GM12801 (cell line): ENCODE results near the gene ABLIM1.

ENCODE experiments used
- CTCF ChIP-seq: IDR thresholded peaks from one replicate; pipeline ENCODE4 v1.5.1; 2011; ENCODE audit warnings: control low read depth; ENCODE audit not compliant: insufficient read length; ENCODE audit errors: extremely low read depth

Gene ABLIM1

DNA sequence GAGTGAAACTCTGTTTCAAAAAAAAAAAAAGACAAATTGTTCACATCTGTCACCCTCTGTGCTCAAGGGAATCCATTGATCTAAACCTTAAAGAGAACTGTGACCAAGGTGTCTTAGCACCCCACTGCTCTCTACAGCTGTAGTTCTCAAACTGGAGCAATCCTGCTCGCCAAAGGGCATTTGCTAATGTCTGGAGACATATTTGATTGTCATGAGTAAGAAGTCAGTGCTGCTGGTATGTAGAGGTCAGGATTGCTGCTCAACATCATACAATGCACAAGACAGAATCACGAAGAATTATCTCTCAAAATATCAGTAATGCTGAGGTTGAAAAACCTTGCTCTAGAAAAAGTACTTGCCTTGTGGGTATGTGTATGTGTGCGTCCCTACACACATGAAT, 30.0 kb downstream of the ABLIM1 start:
- TF ChIP-seq CTCF = no peak

GRCh38 chr10:114626841-114627240, 31.2 kb downstream of the ABLIM1 start:
- TF ChIP-seq CTCF = no peak

- TF ChIP-seq CTCF = no peak
These were observed 32.9 kb downstream of the ABLIM1 start for GRCh38 chr10:114624951-114625780.

GRCh38 chr10:114624422-114624821, 33.7 kb downstream of the ABLIM1 start:
- no peak for TF ChIP-seq CTCF

DNA sequence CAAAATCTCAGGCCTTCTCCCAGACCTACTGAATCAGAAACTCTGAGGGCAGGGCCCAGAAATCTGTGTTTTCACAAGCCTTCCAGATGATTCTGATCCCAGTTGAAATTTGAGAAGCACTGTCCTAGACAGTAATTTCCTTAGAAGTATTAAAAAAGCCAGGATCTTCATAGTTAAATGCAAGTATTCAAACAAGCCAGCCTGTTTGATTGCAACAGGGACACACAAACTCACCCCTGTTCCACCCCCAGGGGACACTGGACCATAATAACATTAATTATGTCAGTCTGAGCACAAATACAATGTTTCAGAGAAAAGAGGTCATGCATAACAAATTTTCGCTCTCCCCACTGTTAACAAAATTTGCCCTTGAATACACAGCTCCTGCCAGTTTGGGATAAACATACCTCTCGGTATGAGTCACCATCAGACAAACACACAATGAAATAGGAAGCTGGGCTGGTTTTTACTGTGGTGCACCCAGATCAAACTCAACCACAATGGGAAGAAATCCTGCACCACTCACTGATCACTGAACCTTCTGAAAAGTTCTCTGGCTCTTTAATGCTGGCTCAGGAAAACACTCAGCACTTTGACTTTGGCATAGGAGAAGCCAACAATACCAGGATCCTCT, 34.3 kb downstream of the ABLIM1 start:
- TF ChIP-seq CTCF = no peak

DNA sequence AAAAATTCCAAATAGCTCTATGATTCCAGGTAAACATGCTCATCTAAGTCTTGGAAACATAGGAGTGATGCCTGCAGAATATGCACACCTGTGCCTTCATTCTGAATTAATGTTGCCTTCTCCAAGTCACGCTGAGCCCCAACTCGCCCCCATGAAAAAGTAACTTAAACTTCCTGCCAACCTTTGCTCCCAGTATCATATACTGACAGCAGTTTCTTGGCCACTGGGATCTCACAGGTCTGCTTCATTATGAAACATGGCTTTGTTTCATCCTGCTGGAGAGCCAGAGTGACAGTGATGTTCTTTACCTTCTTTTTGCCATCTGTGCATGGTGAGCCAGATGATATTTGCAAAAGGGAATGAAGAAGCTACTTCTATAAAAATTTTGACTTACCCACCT, 34.9 kb downstream of the ABLIM1 start:
- TF ChIP-seq CTCF = no peak

DNA sequence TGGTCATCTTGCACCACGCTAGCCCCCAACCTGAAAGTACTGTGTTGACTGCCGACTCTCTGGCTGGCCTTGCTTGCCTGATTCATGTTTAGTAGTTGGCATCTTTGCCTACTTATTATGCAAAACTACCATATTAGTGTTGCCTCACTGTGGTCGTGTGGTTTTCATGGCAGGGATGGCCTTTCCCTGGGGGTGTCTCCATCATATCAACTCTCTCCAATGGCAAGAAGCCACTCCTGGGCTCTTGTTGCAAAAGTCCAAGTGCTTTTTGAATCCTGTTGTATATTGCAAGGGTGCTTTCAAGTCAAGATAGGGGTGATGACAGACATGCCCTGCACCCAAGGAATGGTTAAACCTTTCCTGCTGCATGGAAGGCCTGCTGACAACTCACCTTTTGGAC, 39.4 kb downstream of the ABLIM1 start:
- TF ChIP-seq CTCF = no peak
